ENCODE data around the gene NR1D1.
A peak's percentile ranks its signal among the peaks of the same experiment; 100 is the strongest.

The NR1D1 gene

GRCh38 chr17:40075942-40076498 is 24.4 kb downstream of the NR1D1 start:
- DNase-seq (ENCODE audit: low read depth, low spot score): no peak
- ChIA-PET POLR2A (interaction anchor here (1.7 kb wide), 1 partner anchor 25 kb away, joined by 4 read pairs; the partner anchor contains the start of gene NR1D1), CTCF (interaction anchor here (0.8 to 19.3 kb wide), 33 partner anchors 9 to 144 kb away, joined by 3 to 273 read pairs (median 7); partner anchors contain the start of genes CSF3, MED24, NR1D1 and THRA)
- no peak for TF ChIP-seq CTCF (IDR thresholded peaks at IDR 0.05; ENCODE audit: insufficient read depth, low read length, missing control alignments)
- no peak overlapping the region for H3K4me3 ChIP-seq (ENCODE audit: low read depth, low read length)

DNA sequence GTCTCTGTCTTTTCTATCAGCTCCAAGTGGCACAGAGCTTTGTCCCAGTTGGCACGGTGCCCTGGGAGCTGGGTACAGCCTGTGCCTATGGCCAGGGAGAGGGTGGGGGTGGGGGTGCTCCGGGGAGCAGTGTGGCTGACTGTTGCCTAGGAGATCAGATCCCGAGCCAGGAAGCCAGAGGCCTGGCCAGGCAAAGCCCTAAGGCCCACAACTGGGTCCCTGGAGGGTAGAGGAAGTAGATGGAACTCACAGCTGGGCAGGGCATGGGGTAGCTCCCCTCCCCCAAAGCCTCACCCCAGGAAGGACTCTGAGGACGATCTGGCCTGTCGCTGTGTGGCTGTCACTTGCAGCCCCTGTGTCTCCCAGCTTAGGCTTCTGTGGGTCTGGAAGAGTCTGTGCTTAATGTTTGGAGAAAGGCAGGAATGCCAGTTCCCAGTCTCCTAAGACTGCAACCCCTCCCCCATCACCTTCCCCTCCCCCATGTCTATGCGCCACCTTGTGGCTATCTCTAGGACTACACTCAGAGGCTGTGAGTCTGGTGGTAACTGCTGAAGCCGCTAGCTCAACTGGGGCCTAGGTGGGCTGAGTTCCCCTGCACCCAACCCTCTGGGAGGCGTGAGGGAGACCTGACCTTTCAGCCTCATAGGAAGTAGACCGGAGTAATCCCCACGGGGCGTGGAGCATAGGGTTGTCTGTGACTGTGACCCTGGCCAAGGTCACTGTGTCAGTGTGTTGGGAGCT is 25.0 kb downstream of the NR1D1 start:
- no peak overlapping the region for H3K4me3 ChIP-seq (ENCODE audit: low read depth, low read length)
- peak; percentile 89 for TF ChIP-seq CTCF (IDR thresholded peaks at IDR 0.05; ENCODE audit: insufficient read depth, low read length, missing control alignments)
- CTCF ChIA-PET: interaction anchor here (0.7 to 19.3 kb wide), 36 partner anchors 10 to 144 kb away, joined by 3 to 273 read pairs (median 7); partner anchors contain the start of genes CSF3, MED24, NR1D1 and THRA
- POLR2A ChIA-PET: interaction anchor here (1.1 to 1.7 kb wide), 2 partner anchors 9 to 25 kb away, joined by 4 to 6 read pairs; partner anchors contain the start of gene NR1D1
- DNase-seq (ENCODE audit: low read depth, low spot score): no peak

DNA sequence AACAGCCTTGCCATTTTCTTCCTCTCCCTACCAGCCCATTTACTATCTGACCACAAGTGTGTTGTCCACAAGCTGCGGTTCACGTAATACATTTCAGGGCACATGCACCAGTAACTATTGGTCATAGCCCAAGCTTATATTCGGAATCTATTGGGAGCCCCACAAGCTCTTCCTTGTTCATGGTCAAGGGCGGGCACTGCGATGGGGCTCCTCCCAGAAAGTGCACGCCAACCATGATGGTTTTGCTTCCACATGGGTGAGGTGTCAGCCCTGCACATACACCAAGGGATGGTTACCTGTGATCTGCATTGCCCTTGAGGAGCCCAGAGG is 25.6 kb downstream of the NR1D1 start:
- H3K4me3 ChIP-seq (ENCODE audit: low read depth, low read length): no peak overlapping the region

DNA sequence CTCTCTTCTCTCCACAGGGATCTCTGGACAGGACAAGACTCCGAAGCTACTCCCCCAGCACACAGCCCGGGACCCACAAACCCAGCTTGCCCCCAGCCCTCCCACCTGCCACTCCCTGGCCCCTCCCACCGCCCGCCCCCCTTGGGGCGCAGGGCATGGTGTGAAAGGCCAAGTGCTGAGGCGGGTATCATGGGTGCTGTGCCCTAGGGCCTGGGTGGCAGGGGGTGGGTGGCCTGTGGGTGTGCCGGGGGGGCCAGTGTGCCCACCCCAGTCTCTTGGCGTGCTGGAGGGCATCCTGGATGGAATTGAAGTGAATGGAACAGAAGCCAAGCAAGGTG is 26.2 kb downstream of the NR1D1 start:
- ChIA-PET POLR2A (interaction anchor here (0.7 kb wide), 1 partner anchor 16 kb away, joined by 3 read pairs; no protein-coding TSS in a partner anchor), CTCF (interaction anchor here (1.0 to 19.3 kb wide), 16 partner anchors 9 to 120 kb away, joined by 3 to 273 read pairs (median 19); partner anchors contain the start of genes MED24, NR1D1 and THRA)
- TF ChIP-seq CTCF (IDR thresholded peaks at IDR 0.05; ENCODE audit: insufficient read depth, low read length, missing control alignments): no peak
- H3K4me3 ChIP-seq (ENCODE audit: low read depth, low read length): no peak overlapping the region
- no peak for DNase-seq (ENCODE audit: low read depth, low spot score)

More for the DNA sequence above, 25.6 kb downstream of the NR1D1 start:
- CTCF ChIA-PET: interaction anchor here (0.7 to 19.3 kb wide), 34 partner anchors 9 to 145 kb away, joined by 3 to 273 read pairs (median 7); partner anchors contain the start of genes CSF3, MED24, NR1D1 and THRA
- POLR2A ChIA-PET: interaction anchor here (1.1 to 1.7 kb wide), 2 partner anchors 9 to 26 kb away, joined by 4 to 6 read pairs; partner anchors contain the start of gene NR1D1
- no peak for TF ChIP-seq CTCF (IDR thresholded peaks at IDR 0.05; ENCODE audit: insufficient read depth, low read length, missing control alignments)
- DNase-seq (ENCODE audit: low read depth, low spot score): no peak

DNA sequence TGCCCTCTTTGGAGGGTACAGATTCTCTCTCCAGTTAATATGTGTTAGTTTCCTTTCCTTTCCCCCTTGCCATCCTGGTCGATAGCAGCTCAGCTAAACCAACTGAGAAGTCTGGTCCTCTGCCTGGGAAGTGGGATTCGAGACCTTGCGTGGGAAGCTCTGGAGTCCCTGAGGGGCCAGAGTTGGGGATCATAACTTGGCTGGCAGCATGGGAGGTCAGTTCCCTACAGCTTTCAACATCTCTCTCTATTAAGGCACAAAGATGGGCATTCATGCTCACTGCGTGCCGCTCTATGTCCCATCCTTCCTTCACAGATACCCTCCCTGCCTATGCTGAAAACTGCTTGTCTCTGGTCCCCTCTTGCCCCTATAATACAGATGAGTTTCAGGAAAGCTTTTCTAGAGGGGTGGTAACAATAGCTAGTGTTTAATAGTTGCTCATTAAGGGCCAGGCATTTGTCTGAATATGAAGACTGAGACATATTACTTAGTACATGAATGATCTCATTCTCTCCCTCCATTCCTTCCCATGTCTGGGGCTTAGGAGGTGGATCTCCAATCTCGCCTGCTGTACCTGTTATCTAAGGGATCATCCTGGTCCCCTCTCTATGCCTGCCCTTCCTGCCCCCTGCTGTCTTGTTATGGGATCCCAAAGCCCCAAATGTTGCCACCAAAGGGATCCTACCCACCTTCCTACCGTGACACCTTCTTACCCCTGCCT is 26.8 kb downstream of the NR1D1 start:
- CTCF ChIA-PET: interaction anchor here (0.7 to 19.3 kb wide), 13 partner anchors 8 to 121 kb away, joined by 3 to 273 read pairs (median 18); partner anchors contain the start of genes MED24, NR1D1 and THRA

More for the DNA sequence above, 26.8 kb downstream of the NR1D1 start:
- no peak for DNase-seq (ENCODE audit: low read depth, low spot score)
- no peak for TF ChIP-seq CTCF (IDR thresholded peaks at IDR 0.05; ENCODE audit: insufficient read depth, low read length, missing control alignments)
- POLR2A ChIA-PET: interaction anchor here (0.7 kb wide), 1 partner anchor 17 kb away, joined by 3 read pairs; no protein-coding TSS in a partner anchor
- no peak overlapping the region for H3K4me3 ChIP-seq (ENCODE audit: low read depth, low read length)

All from AG04449 (cell line).